A673 (cell line): ENCODE results near the gene SNCAIP. TPM values are rescaled to one million over a fixed set of nuclear protein-coding genes. Genes with fewer than 3 reads are reported as not detected.

Experiments used
- BruUV-seq: library from RNA; stranded (reverse); fragments of 400-500 nt; replicated peaks from 2 replicates; lab custom pipeline; 2021; lab: Mats Ljungman, UMichigan
- CTCF ChIA-PET: fragments of 300-600 bp; sonication (Branson Sonifier 250); formaldehyde crosslinking; loops from one replicate; lab custom pipeline; 2022; ENCODE audit warnings: antibody characterized with exemption; lab: Charles Lee
- POLR2A ChIA-PET: fragments of 300-600 bp; sonication (Branson Sonifier 250); formaldehyde crosslinking; loops from one replicate; lab custom pipeline; 2022; ENCODE audit warnings: antibody characterized with exemption; ENCODE audit not compliant: low non-redundant PET; lab: Charles Lee
- DNase-seq: peaks from one replicate; pipeline ENCODE4 v3.0.0-alpha.2; 2015; ENCODE audit warnings: low spot score
- H3K27ac ChIP-seq: fragments of 200-600 bp; sonication (generic); 2 replicates; pipeline ENCODE4 v1.5.1; 2016; ENCODE audit warnings: mixed run types, low read depth, mild to moderate bottlenecking, mixed read lengths, antibody characterized with exemption, low read length; ENCODE audit not compliant: poor library complexity, severe bottlenecking
- H3K27me3 ChIP-seq: fragments of 200-600 bp; sonication (generic); replicated peaks from 2 replicates; pipeline ENCODE4 v1.6.1; 2017; ENCODE audit warnings: mixed run types, low read depth, mild to moderate bottlenecking, mixed read lengths, antibody characterized with exemption, low read length; ENCODE audit not compliant: insufficient read depth, poor library complexity
- H3K36me3 ChIP-seq: fragments of 200-600 bp; sonication (generic); 2 replicates; pipeline ENCODE4 v1.6.1; 2016; ENCODE audit warnings: mixed run types, mild to moderate bottlenecking, mixed read lengths, antibody characterized with exemption, low read length; ENCODE audit not compliant: insufficient read depth, poor library complexity, severe bottlenecking
- H3K4me1 ChIP-seq: fragments of 200-600 bp; sonication (generic); 2 replicates; pipeline ENCODE4 v1.6.1; 2017; ENCODE audit warnings: mixed run types, mild to moderate bottlenecking, mixed read lengths, antibody characterized with exemption, low read length; ENCODE audit not compliant: insufficient read depth, poor library complexity, severe bottlenecking
- H3K4me3 ChIP-seq: fragments of 200-600 bp; sonication (generic); 2 replicates; pipeline ENCODE4 v1.5.1; 2016; ENCODE audit warnings: low read depth, mixed run types, mild to moderate bottlenecking, mixed read lengths, low read length; ENCODE audit not compliant: poor library complexity, severe bottlenecking
- H3K9me3 ChIP-seq: fragments of 200-600 bp; sonication (generic); 2 replicates; pipeline ENCODE4 v1.6.1; 2016; ENCODE audit warnings: mixed run types, low read depth, mild to moderate bottlenecking, mixed read lengths, antibody characterized with exemption, low read length; ENCODE audit not compliant: poor library complexity, severe bottlenecking
- CTCF ChIP-seq: fragments of 300-800, 200-600 bp; sonication (generic); conservative IDR thresholded peaks from 2 replicates; pipeline ENCODE4 v1.5.1; 2017; ENCODE audit warnings: low read depth, mild to moderate bottlenecking, antibody characterized with exemption, low read length, moderate library complexity, mixed read lengths
- EZH2 ChIP-seq: fragments of 200-600 bp; sonication (generic); IDR thresholded peaks from 2 replicates; pipeline ENCODE4 v1.6.1; 2017; ENCODE audit warnings: borderline replicate concordance, low read depth, mild to moderate bottlenecking, mixed read lengths, antibody characterized with exemption, low read length; ENCODE audit not compliant: poor library complexity, severe bottlenecking
- intact Hi-C: fragments of 100-400 bp; cut with micrococcal nuclease; formaldehyde crosslinking; loops from one replicate; pipeline ENCODE4 v1.10.0; 2022; ENCODE audit not compliant: unreplicated experiment
- total RNA-seq: library from RNA; stranded (reverse); gene quantifications from 2 replicates; pipeline ENCODE4 v1.2.3, GENCODE V29; 2021

The SNCAIP gene
- total RNA-seq, 1 experiment from 2014 or later, result not detected

- intact Hi-C loops, result no loop called here
- H3K36me3 ChIP-seq, result no peaks in the 10 kb centered on the region
- no peak for TF ChIP-seq EZH2
- POLR2A ChIA-PET, result no interaction called here
- H3K4me3 ChIP-seq, result no peak overlapping the region
- CTCF ChIA-PET, result no interaction called here
- no peaks in the 10 kb centered on the region for H3K4me1 ChIP-seq
- DNase-seq, result no peak
- H3K27ac ChIP-seq, result no peak overlapping the region
- no peaks in the 10 kb centered on the region for H3K9me3 ChIP-seq
- H3K27me3 ChIP-seq, result peaks cover 81% of the 10 kb centered on the region
- no TSS peak for BruUV-seq
These were observed 9.9 kb downstream of the SNCAIP start for GRCh38 chr5:122321921-122322320.

- no peaks in the 10 kb centered on the region for H3K36me3 ChIP-seq
- ChIA-PET POLR2A (no interaction called here), CTCF (interaction anchor here (0.6 kb wide), 1 partner anchor 28 kb away, joined by 4 read pairs; no protein-coding TSS in a partner anchor)
- H3K4me3 ChIP-seq, result no peak overlapping the region
- H3K27me3 ChIP-seq, result peaks cover 80% of the 10 kb centered on the region
- no peaks in the 10 kb centered on the region for H3K9me3 ChIP-seq
- intact Hi-C loops, result no loop called here
- no peaks in the 10 kb centered on the region for H3K4me1 ChIP-seq
- BruUV-seq, result no TSS peak
- H3K27ac ChIP-seq, result no peak overlapping the region
- DNase-seq, result no peak
- TF ChIP-seq CTCF, result no peak
- TF ChIP-seq EZH2, result no peak
These were observed 10.9 kb downstream of the SNCAIP start for GRCh38 chr5:122322801-122323548.

- TF ChIP-seq CTCF (no peak), EZH2 (no peak)
- no peaks in the 10 kb centered on the region for H3K36me3 ChIP-seq
- no peak overlapping the region for H3K4me3 ChIP-seq
- H3K9me3 ChIP-seq, result no peaks in the 10 kb centered on the region
- H3K27ac ChIP-seq, result no peak overlapping the region
- no peak for DNase-seq
- intact Hi-C loops, result no loop called here
- ChIA-PET POLR2A (no interaction called here), CTCF (no interaction called here)
- no TSS peak for BruUV-seq
- peaks cover 80% of the 10 kb centered on the region for H3K27me3 ChIP-seq
- no peaks in the 10 kb centered on the region for H3K4me1 ChIP-seq
These were observed 11.7 kb downstream of the SNCAIP start for GRCh38 chr5:122323738-122324137.
